ENCODE data around the gene ZIC5.

ZIC5 gene

DNA sequence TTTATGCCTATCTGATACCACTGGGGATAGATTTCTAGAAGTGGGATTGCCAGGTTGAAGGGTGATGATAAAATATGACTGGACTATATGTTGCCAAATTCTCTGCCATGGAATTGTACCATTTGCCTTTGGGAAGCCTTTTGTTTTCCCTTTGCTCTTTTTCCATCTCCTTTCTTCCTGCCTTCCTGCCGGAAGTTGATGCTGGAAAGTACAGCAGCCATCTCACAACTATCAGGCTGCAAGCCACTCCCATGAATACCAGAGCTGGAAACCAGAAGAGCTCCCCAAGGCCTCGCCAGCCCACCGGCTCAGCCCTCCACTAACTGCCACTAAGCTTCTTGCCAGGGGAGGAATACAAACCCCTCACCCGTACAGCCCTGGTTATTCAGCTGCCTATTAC, 29.7 kb downstream of the ZIC5 start:
- Histone ChIP-seq H3K4me3 (ENCODE audit: low read length) (no peak overlapping the region), H3K9me3 (ENCODE audit: low read length) (peaks cover 3% of the 10 kb centered on the region), H2AFZ (ENCODE audit: low read depth, low read length) (no peak overlapping the region), H3K27me3 (ENCODE audit: insufficient read depth, low read length) (no peaks in the 10 kb centered on the region), H3K36me3 (ENCODE audit: insufficient read depth, low read length) (peaks cover 3% of the 10 kb centered on the region), H3K4me1 (ENCODE audit: insufficient read depth, low read length) (no peaks in the 10 kb centered on the region)

GRCh38 chr13:99941086-99941485, 30.5 kb downstream of the ZIC5 start:
- H3K9me3 ChIP-seq (ENCODE audit: low read length) = peaks cover 3% of the 10 kb centered on the region
- H2AFZ ChIP-seq (ENCODE audit: low read depth, low read length) = no peak overlapping the region
- H3K4me1 ChIP-seq (ENCODE audit: insufficient read depth, low read length) = no peaks in the 10 kb centered on the region
- H3K4me3 ChIP-seq (ENCODE audit: low read length) = no peak overlapping the region
- H3K27me3 ChIP-seq (ENCODE audit: insufficient read depth, low read length) = no peaks in the 10 kb centered on the region
- peaks cover 3% of the 10 kb centered on the region for H3K36me3 ChIP-seq (ENCODE audit: insufficient read depth, low read length)

DNA sequence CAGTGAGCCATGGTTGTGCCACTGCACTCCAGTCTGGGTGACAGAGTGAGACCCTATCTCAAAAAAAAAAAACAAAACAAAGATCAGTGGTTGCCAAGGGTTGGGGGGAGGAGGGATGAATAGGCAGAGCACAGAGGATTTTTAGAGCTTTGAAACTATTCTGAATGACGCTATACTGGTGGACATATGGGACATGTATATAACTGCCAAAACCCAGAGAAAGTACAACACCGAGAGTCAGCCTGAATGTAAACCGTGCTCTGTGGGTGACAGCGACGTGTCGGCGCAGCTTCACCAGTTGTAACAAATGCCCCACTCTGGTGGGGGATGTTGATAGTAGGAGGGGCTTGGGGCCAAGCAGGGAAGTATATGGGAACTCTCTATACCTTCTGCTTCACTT, 32.9 kb downstream of the ZIC5 start:
- no peaks in the 10 kb centered on the region for H3K27me3 ChIP-seq (ENCODE audit: insufficient read depth, low read length)
- no peaks in the 10 kb centered on the region for H3K4me1 ChIP-seq (ENCODE audit: insufficient read depth, low read length)
- no peaks in the 10 kb centered on the region for H3K9me3 ChIP-seq (ENCODE audit: low read length)
- H3K4me3 ChIP-seq (ENCODE audit: low read length) = no peak overlapping the region
- no peak overlapping the region for H2AFZ ChIP-seq (ENCODE audit: low read depth, low read length)
- H3K36me3 ChIP-seq (ENCODE audit: insufficient read depth, low read length) = no peaks in the 10 kb centered on the region

DNA sequence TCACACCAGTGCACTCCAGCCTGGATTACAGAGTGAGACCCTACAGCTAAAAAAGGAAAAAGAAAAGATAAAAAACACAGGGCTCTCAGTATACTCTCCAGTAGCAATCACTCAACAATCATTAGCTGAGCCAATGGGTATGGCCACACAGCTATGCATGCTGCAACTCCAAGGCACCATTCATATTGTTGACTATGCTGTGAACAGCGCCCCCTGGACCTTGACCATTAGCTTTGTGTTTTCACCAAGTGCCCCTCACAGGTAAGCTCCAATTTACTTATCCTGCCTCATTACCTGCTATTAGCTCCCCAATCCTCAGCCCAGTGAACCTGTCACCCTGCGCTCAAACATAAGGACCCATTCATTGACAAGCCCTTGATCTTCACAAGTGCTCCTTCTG, 35.8 kb downstream of the ZIC5 start:
- no peaks in the 10 kb centered on the region for H3K27me3 ChIP-seq (ENCODE audit: insufficient read depth, low read length)
- no peaks in the 10 kb centered on the region for H3K9me3 ChIP-seq (ENCODE audit: low read length)
- H3K4me1 ChIP-seq (ENCODE audit: insufficient read depth, low read length) = no peaks in the 10 kb centered on the region
- H3K4me3 ChIP-seq (ENCODE audit: low read length) = no peak overlapping the region
- H2AFZ ChIP-seq (ENCODE audit: low read depth, low read length) = no peak overlapping the region
- H3K36me3 ChIP-seq (ENCODE audit: insufficient read depth, low read length) = no peaks in the 10 kb centered on the region

GRCh38 chr13:99932912-99933311, 38.7 kb downstream of the ZIC5 start:
- no peak overlapping the region for H3K4me3 ChIP-seq (ENCODE audit: low read length)
- no peak overlapping the region for H2AFZ ChIP-seq (ENCODE audit: low read depth, low read length)
- no peaks in the 10 kb centered on the region for H3K36me3 ChIP-seq (ENCODE audit: insufficient read depth, low read length)
- H3K4me1 ChIP-seq (ENCODE audit: insufficient read depth, low read length) = no peaks in the 10 kb centered on the region
- no peaks in the 10 kb centered on the region for H3K27me3 ChIP-seq (ENCODE audit: insufficient read depth, low read length)
- H3K9me3 ChIP-seq (ENCODE audit: low read length) = no peaks in the 10 kb centered on the region

DNA sequence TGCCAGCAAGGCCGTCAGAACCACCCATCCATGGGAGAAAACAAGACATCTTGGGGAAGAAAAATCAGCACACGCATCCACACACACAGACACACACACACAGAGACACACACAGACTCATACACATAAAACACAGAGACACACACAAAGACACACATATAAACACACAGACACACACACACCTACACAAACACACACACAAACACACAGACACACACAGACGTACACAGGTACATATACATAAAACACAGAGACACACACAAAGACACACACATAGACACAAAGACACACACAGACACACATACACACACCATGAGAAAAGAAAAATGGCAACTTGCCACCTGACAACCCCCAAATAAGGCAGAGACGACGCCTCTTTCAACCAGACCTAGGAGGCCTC, 40.6 kb downstream of the ZIC5 start:
- Histone ChIP-seq H2AFZ (ENCODE audit: low read depth, low read length) (no peak overlapping the region), H3K4me3 (ENCODE audit: low read length) (no peak overlapping the region), H3K4me1 (ENCODE audit: insufficient read depth, low read length) (no peaks in the 10 kb centered on the region), H3K27me3 (ENCODE audit: insufficient read depth, low read length) (no peaks in the 10 kb centered on the region), H3K36me3 (ENCODE audit: insufficient read depth, low read length) (no peaks in the 10 kb centered on the region), H3K9me3 (ENCODE audit: low read length) (no peaks in the 10 kb centered on the region)

DNA sequence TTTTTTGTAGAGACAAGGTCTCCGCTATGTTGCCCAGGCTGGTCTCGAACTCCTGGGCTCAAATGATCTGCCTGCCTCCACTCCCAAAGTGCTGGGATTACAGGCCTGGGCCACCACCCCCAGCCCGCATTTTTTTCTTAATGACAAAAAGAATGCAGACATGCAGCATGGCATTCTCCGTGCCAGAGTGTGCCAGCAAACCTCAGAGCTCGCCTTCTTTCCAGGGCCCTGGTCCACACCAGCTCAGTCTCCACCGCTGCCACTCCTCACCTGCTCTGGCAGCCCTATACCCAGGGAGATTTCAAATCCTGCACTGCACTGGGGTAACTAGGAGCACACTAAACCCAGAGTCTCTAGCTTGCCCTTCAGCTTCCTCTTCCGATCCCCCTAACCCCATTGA, 41.7 kb downstream of the ZIC5 start:
- Histone ChIP-seq H2AFZ (ENCODE audit: low read depth, low read length) (no peak overlapping the region), H3K9me3 (ENCODE audit: low read length) (no peaks in the 10 kb centered on the region), H3K4me3 (ENCODE audit: low read length) (no peak overlapping the region), H3K36me3 (ENCODE audit: insufficient read depth, low read length) (no peaks in the 10 kb centered on the region), H3K4me1 (ENCODE audit: insufficient read depth, low read length) (no peaks in the 10 kb centered on the region), H3K27me3 (ENCODE audit: insufficient read depth, low read length) (no peaks in the 10 kb centered on the region)

GRCh38 chr13:99926014-99926731, 45.4 kb downstream of the ZIC5 start:
- no peaks in the 10 kb centered on the region for H3K27me3 ChIP-seq (ENCODE audit: insufficient read depth, low read length)
- H3K36me3 ChIP-seq (ENCODE audit: insufficient read depth, low read length) = no peaks in the 10 kb centered on the region
- no peak overlapping the region for H3K4me3 ChIP-seq (ENCODE audit: low read length)
- H2AFZ ChIP-seq (ENCODE audit: low read depth, low read length) = no peak overlapping the region
- H3K4me1 ChIP-seq (ENCODE audit: insufficient read depth, low read length) = no peaks in the 10 kb centered on the region
- no peaks in the 10 kb centered on the region for H3K9me3 ChIP-seq (ENCODE audit: low read length)

DNA sequence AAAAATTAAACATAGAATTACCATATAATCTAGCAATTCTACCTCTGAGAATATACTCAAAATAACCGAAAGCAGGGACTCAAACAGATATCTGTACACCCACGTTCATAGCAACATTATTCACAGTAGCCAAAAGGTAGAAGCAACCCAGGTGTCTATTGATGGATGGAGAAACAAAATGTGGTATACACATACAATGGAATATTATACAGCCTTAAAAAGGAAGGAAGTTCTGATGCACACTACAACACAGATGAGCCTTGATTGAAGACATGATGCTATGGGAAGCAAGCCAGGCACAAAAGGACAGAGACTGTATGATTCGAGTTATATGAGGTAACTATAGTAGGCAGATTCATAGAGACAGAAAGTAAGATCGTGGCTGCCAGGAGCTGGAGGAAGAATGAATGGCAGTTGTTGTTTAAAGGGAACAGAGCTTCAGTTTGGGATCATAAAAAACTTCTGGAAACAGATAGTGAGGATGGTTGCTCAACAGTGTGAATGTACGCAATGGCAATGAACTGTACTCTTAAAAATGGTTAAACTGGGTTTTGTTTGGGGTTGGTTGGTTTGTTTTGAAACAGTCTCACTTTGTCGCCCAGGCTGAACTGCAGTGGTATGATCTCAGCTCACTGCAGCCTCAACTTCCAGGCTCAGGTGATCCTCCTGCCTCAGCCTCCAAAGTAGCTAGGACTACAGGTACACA, 47.5 kb downstream of the ZIC5 start:
- H3K4me1 ChIP-seq (ENCODE audit: insufficient read depth, low read length) = no peaks in the 10 kb centered on the region
- no peaks in the 10 kb centered on the region for H3K9me3 ChIP-seq (ENCODE audit: low read length)
- no peak overlapping the region for H3K4me3 ChIP-seq (ENCODE audit: low read length)
- no peaks in the 10 kb centered on the region for H3K27me3 ChIP-seq (ENCODE audit: insufficient read depth, low read length)
- no peaks in the 10 kb centered on the region for H3K36me3 ChIP-seq (ENCODE audit: insufficient read depth, low read length)
- no peak overlapping the region for H2AFZ ChIP-seq (ENCODE audit: low read depth, low read length)

GRCh38 chr13:99922631-99923404, 48.7 kb downstream of the ZIC5 start:
- H2AFZ ChIP-seq (ENCODE audit: low read depth, low read length) = no peak overlapping the region
- H3K27me3 ChIP-seq (ENCODE audit: insufficient read depth, low read length) = no peaks in the 10 kb centered on the region
- H3K36me3 ChIP-seq (ENCODE audit: insufficient read depth, low read length) = no peaks in the 10 kb centered on the region
- no peak overlapping the region for H3K4me3 ChIP-seq (ENCODE audit: low read length)
- H3K4me1 ChIP-seq (ENCODE audit: insufficient read depth, low read length) = no peaks in the 10 kb centered on the region
- no peaks in the 10 kb centered on the region for H3K9me3 ChIP-seq (ENCODE audit: low read length)

GRCh38 chr13:99919132-99919531, 52.4 kb downstream of the ZIC5 start:
- Histone ChIP-seq H3K36me3 (ENCODE audit: insufficient read depth, low read length) (no peaks in the 10 kb centered on the region), H3K27me3 (ENCODE audit: insufficient read depth, low read length) (no peaks in the 10 kb centered on the region), H3K4me1 (ENCODE audit: insufficient read depth, low read length) (no peaks in the 10 kb centered on the region), H3K9me3 (ENCODE audit: low read length) (no peaks in the 10 kb centered on the region), H2AFZ (ENCODE audit: low read depth, low read length) (no peak overlapping the region), H3K4me3 (ENCODE audit: low read length) (no peak overlapping the region)

GRCh38 chr13:99916366-99917103, 55.0 kb downstream of the ZIC5 start:
- no peaks in the 10 kb centered on the region for H3K36me3 ChIP-seq (ENCODE audit: insufficient read depth, low read length)
- no peaks in the 10 kb centered on the region for H3K4me1 ChIP-seq (ENCODE audit: insufficient read depth, low read length)
- H3K27me3 ChIP-seq (ENCODE audit: insufficient read depth, low read length) = no peaks in the 10 kb centered on the region
- H3K4me3 ChIP-seq (ENCODE audit: low read length) = no peak overlapping the region
- no peak overlapping the region for H2AFZ ChIP-seq (ENCODE audit: low read depth, low read length)
- no peaks in the 10 kb centered on the region for H3K9me3 ChIP-seq (ENCODE audit: low read length)

- H3K36me3 ChIP-seq (ENCODE audit: insufficient read depth, low read length) = no peaks in the 10 kb centered on the region
- H2AFZ ChIP-seq (ENCODE audit: low read depth, low read length) = no peak overlapping the region
- no peaks in the 10 kb centered on the region for H3K9me3 ChIP-seq (ENCODE audit: low read length)
Measured at GRCh38 chr13:99913167-99913566, 58.4 kb downstream of the ZIC5 start.

More at GRCh38 chr13:99913167-99913566, 58.4 kb downstream of the ZIC5 start:
- Histone ChIP-seq H3K27me3 (ENCODE audit: insufficient read depth, low read length) (no peaks in the 10 kb centered on the region), H3K4me1 (ENCODE audit: insufficient read depth, low read length) (peaks cover 2% of the 10 kb centered on the region), H3K4me3 (ENCODE audit: low read length) (no peak overlapping the region)
